ENCODE data around the gene VEGFC.

DNA sequence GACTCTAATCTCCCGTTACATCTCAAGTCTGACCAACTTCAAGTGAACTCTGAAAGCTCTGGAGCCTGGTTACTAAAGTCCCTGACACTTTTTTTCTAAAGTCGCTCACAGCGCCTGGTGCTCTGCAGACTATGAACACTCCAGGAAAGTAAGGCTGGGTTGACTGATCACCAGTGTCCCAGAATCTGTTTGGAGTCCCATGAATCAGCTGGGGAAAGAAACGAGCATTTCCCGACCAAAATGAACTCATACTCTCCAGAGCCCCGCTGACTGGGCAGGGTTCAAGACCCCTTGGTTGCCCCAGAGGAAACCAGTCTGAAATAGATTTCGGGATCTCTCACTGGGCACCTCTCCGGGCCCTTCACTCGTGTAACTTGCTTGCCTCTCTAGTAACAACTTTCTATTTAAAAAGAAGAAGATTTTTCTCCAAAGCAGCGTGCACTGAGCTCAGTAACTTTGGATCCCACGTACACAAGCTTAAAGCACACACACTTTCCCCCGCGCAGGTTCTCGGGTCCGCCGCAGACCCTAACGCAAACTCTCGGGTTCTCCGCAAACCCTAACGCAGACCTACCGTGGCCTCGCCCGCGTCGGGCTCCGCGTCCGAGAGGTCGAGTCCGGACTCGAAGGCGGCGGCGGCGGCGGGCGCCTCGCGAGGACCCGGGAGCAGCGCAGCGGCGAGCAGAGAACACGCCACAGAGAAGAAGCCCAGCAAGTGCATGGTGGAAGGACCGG is 964 bp downstream of the VEGFC start:
- TF ChIP-seq, protein P1, sequence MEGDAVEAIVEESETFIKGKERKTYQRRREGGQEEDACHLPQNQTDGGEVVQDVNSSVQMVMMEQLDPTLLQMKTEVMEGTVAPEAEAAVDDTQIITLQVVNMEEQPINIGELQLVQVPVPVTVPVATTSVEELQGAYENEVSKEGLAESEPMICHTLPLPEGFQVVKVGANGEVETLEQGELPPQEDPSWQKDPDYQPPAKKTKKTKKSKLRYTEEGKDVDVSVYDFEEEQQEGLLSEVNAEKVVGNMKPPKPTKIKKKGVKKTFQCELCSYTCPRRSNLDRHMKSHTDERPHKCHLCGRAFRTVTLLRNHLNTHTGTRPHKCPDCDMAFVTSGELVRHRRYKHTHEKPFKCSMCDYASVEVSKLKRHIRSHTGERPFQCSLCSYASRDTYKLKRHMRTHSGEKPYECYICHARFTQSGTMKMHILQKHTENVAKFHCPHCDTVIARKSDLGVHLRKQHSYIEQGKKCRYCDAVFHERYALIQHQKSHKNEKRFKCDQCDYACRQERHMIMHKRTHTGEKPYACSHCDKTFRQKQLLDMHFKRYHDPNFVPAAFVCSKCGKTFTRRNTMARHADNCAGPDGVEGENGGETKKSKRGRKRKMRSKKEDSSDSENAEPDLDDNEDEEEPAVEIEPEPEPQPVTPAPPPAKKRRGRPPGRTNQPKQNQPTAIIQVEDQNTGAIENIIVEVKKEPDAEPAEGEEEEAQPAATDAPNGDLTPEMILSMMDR (IDR thresholded peaks at IDR 0.05), result no peak
- no peak for TF ChIP-seq TCF7L2 (IDR thresholded peaks at IDR 0.05; ENCODE audit: low read depth, low read length)
- TF ChIP-seq, protein P2, sequence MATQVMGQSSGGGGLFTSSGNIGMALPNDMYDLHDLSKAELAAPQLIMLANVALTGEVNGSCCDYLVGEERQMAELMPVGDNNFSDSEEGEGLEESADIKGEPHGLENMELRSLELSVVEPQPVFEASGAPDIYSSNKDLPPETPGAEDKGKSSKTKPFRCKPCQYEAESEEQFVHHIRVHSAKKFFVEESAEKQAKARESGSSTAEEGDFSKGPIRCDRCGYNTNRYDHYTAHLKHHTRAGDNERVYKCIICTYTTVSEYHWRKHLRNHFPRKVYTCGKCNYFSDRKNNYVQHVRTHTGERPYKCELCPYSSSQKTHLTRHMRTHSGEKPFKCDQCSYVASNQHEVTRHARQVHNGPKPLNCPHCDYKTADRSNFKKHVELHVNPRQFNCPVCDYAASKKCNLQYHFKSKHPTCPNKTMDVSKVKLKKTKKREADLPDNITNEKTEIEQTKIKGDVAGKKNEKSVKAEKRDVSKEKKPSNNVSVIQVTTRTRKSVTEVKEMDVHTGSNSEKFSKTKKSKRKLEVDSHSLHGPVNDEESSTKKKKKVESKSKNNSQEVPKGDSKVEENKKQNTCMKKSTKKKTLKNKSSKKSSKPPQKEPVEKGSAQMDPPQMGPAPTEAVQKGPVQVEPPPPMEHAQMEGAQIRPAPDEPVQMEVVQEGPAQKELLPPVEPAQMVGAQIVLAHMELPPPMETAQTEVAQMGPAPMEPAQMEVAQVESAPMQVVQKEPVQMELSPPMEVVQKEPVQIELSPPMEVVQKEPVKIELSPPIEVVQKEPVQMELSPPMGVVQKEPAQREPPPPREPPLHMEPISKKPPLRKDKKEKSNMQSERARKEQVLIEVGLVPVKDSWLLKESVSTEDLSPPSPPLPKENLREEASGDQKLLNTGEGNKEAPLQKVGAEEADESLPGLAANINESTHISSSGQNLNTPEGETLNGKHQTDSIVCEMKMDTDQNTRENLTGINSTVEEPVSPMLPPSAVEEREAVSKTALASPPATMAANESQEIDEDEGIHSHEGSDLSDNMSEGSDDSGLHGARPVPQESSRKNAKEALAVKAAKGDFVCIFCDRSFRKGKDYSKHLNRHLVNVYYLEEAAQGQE (IDR thresholded peaks at IDR 0.05; ENCODE audit: insufficient read depth in 1 of 2, low read depth in 2 of 2, low read length in 1 of 2), result no peak
- TF ChIP-seq POLR2AphosphoS5 (IDR thresholded peaks at IDR 0.05; ENCODE audit: low read depth, low read length), result no peak
- TF ChIP-seq SIN3A (IDR thresholded peaks at IDR 0.05; ENCODE audit: borderline replicate concordance, insufficient read depth, low read depth, low read length), result no peak
